HepG2 (cell line): Measurements from ENCODE around the gene METAP1. TPM values are rescaled to one million over a fixed set of nuclear protein-coding genes. Genes with fewer than 3 reads are reported as not detected.

Source experiments
- ATAC-seq: fragments of 200-7000 bp; cut with Tn5 transposase; 3 replicates; pipeline ENCODE4 v1.9.1; 2020; ENCODE audit warnings: mild to moderate bottlenecking, moderate library complexity
- BruUV-seq: library from RNA; stranded (reverse); fragments of 400-500 nt; replicated peaks from 2 replicates; lab custom pipeline; 2021; lab: Mats Ljungman, UMichigan
- CTCF ChIA-PET: fragments of 300-600 bp; formaldehyde crosslinking; extraction: SDS; loops from one replicate; lab custom pipeline; 2021; ENCODE audit warnings: low total read pairs, inconsistent platforms, low intra/inter-chr PET ratio; lab: Yijun Ruan, JAX
- POLR2A ChIA-PET: fragments of 350-600 bp; sonication (Branson Sonifier 250); formaldehyde crosslinking; loops from one replicate; lab custom pipeline; 2020; ENCODE audit warnings: antibody characterized with exemption, inconsistent platforms; lab: Yijun Ruan, JAX
- DNase-seq: peaks from one replicate; pipeline ENCODE4 v3.0.0-alpha.2; 2015; ENCODE audit warnings: low spot score
- FAIRE-seq: peaks from 3 replicates; lab custom pipeline; 2011; peaks lifted over from hg19 to GRCh38; lab: Jason Lieb, UNC
- H2AFZ ChIP-seq: one replicate; pipeline ENCODE4 v1.6.1; 2011; ENCODE audit warnings: low read length, inconsistent platforms
- H3K27ac ChIP-seq: fragments of 300-600 bp; 3 replicates; pipeline ENCODE4 v1.8.0; 2011; ENCODE audit warnings: mixed run types, mild to moderate bottlenecking, mixed read lengths, low read length, inconsistent platforms; ENCODE audit not compliant: insufficient read depth; ENCODE audit errors: extremely low read length
- H3K27me3 ChIP-seq, 2 experiments: fragments of 200-600 bp in 1 of 2; 2 replicates in 1 of 2; 3 replicates in 1 of 2; pipeline versions ENCODE4 v1.6.0 to v1.8.0; 2011; ENCODE audit warnings: low read length in 2 of 2, mild to moderate bottlenecking in 2 of 2, moderate library complexity in 2 of 2, inconsistent platforms in 1 of 2; ENCODE audit not compliant: insufficient read depth in 2 of 2, control insufficient read depth in 1 of 2
- H3K36me3 ChIP-seq, 2 experiments: fragments of 200-600 bp in 1 of 2; replicated peaks in 1 of 2; 2 replicates in 1 of 2; 3 replicates in 1 of 2; pipeline versions ENCODE4 v1.5.1 to v1.8.0; 2011; ENCODE audit warnings: low read length in 2 of 2, inconsistent platforms in 1 of 2; ENCODE audit not compliant: insufficient read depth in 2 of 2, control insufficient read depth in 1 of 2
- H3K4me1 ChIP-seq: 2 replicates; pipeline ENCODE4 v1.5.1; 2012; ENCODE audit warnings: low read length, inconsistent platforms; ENCODE audit not compliant: insufficient read depth
- H3K4me2 ChIP-seq: 2 replicates; pipeline ENCODE4 v1.6.0; 2011; ENCODE audit warnings: low read depth, low read length, inconsistent platforms
- H3K4me3 ChIP-seq, 3 experiments: fragments of 200-600 bp in 1 of 3; sonication (generic), shearing (Covaris generic) in 1 of 3; replicated peaks in 1 of 3; 2 replicates each; pipeline ENCODE4 v1.5.1; 2011 to 2016; ENCODE audit warnings: low read length in 3 of 3, inconsistent platforms in 2 of 3, low read depth in 2 of 3, mild to moderate bottlenecking in 2 of 3, control low read depth in 1 of 3, mixed read lengths in 1 of 3; ENCODE audit not compliant: insufficient read depth in 1 of 3
- H3K79me2 ChIP-seq: one replicate; pipeline ENCODE4 v1.6.1; 2011; ENCODE audit warnings: low read length, inconsistent platforms; ENCODE audit not compliant: insufficient read depth
- H3K9ac ChIP-seq: 2 replicates; pipeline ENCODE4 v1.6.0; 2011; ENCODE audit warnings: mild to moderate bottlenecking, low read depth, low read length, inconsistent platforms; ENCODE audit not compliant: insufficient read depth
- H3K9me3 ChIP-seq: 2 replicates; pipeline ENCODE4 v1.5.1; 2012; ENCODE audit warnings: mild to moderate bottlenecking, low read length
- H4K20me1 ChIP-seq: 2 replicates; pipeline ENCODE4 v1.6.0; 2011; ENCODE audit warnings: inconsistent platforms, mild to moderate bottlenecking, low read length, moderate library complexity; ENCODE audit not compliant: insufficient read depth
- ATF3 ChIP-seq: sonication (generic); formaldehyde crosslinking; IDR thresholded peaks from 2 replicates; pipeline ENCODE4 v1.4.0; 2020; ENCODE audit warnings: missing genetic modification reagents
- CERS6 ChIP-seq: sonication (generic); formaldehyde crosslinking; IDR thresholded peaks from 2 replicates; pipeline ENCODE4 v1.5.0; 2020; ENCODE audit warnings: missing genetic modification reagents
- FIP1L1 ChIP-seq: fragments of 200-400 bp; formaldehyde crosslinking; IDR thresholded peaks from 2 replicates; pipeline ENCODE4 v1.6.1; 2018; ENCODE audit warnings: low read depth, mild to moderate bottlenecking, low read length, moderate library complexity, borderline replicate concordance; ENCODE audit not compliant: insufficient read depth
- HMGXB4 ChIP-seq, 2 experiments: sonication (generic) in 1 of 2; formaldehyde crosslinking in 1 of 2; IDR thresholded peaks; 2 replicates each; pipeline versions ENCODE4 v1.4.0 to v1.6.1; 2018 to 2020; ENCODE audit warnings: missing genetic modification reagents in 2 of 2, borderline replicate concordance in 1 of 2, low read depth in 1 of 2, mild to moderate bottlenecking in 1 of 2, missing biosample characterization in 1 of 2
- KLF9 ChIP-seq: IDR thresholded peaks from 2 replicates; pipeline ENCODE4 v1.6.1; 2016; ENCODE audit warnings: low read depth
- RNF2 ChIP-seq: fragments of 450-650 bp; conservative IDR thresholded peaks from 2 replicates; pipeline ENCODE4 v1.6.1; 2016; ENCODE audit warnings: low read depth
- SP5 ChIP-seq: IDR thresholded peaks from 2 replicates; pipeline ENCODE4 v1.6.1; 2016; ENCODE audit warnings: low read depth, borderline replicate concordance
- ZBTB25 ChIP-seq: IDR thresholded peaks from 2 replicates; pipeline ENCODE4 v1.6.1; 2018; ENCODE audit warnings: missing genetic modification reagents
- ZFP41 ChIP-seq: sonication (generic); formaldehyde crosslinking; IDR thresholded peaks from 2 replicates; pipeline ENCODE4 v1.4.0; 2020; ENCODE audit warnings: mild to moderate bottlenecking, missing genetic modification reagents, borderline replicate concordance
- ZFP90 ChIP-seq: sonication (generic); formaldehyde crosslinking; IDR thresholded peaks from 2 replicates; pipeline ENCODE4 v1.8.0; 2022; ENCODE audit warnings: missing genetic modification reagents, mild to moderate bottlenecking, inconsistent platforms, borderline replicate concordance
- ZMYM3 ChIP-seq: sonication (generic); formaldehyde crosslinking; IDR thresholded peaks from 2 replicates; pipeline ENCODE4 v1.5.1; 2020; ENCODE audit warnings: mild to moderate bottlenecking, missing genetic modification reagents
- ZNF121 ChIP-seq: sonication (generic); formaldehyde crosslinking; IDR thresholded peaks from 2 replicates; pipeline ENCODE4 v1.5.0; 2020; ENCODE audit warnings: mild to moderate bottlenecking, missing genetic modification reagents
- ZNF136 ChIP-seq: sonication (generic); formaldehyde crosslinking; IDR thresholded peaks from 2 replicates; pipeline ENCODE4 v1.8.1; 2022; ENCODE audit warnings: low read depth, mild to moderate bottlenecking, moderate library complexity, missing genetic modification reagents
- WGBS: methylation state at CpG from one replicate; pipeline ENCODE4 v1.1.6; 2017; ENCODE audit warnings: low lambda C conversion rate; 5-methylcytosine and 5-hydroxymethylcytosine counted together
- in situ Hi-C: cut with HindIII; loops from 2 replicates; pipeline ENCODE4 v1.10.0; 2017; ENCODE audit warnings: low pct_unique_long_range_greater_than_20kb; ENCODE audit not compliant: extremely low pct_ligation_motif_present
- intact Hi-C: fragments of 100-400 bp; cut with micrococcal nuclease; formaldehyde crosslinking; loops from one replicate; pipeline ENCODE4 v1.10.0; 2022; ENCODE audit not compliant: unreplicated experiment
- polyA plus RNA-seq, 8 experiments: library from polyadenylated mRNA; depleted of rRNA in 3 of 8; stranded (reverse) in 7 of 8; unstranded in 1 of 8; fragments of >200 nt; fragmentation: Illumina TruSeq in 4 of 8; extraction: Trizol in 4 of 8; gene quantifications; 2 replicates each; pipeline versions ENCODE4 v1.2.1 to v1.2.3, GENCODE V29; 2011 to 2016; ENCODE audit warnings: low read depth in 4 of 8, missing spikeins in 1 of 8, mixed read lengths in 1 of 8; ENCODE audit not compliant: insufficient read depth in 1 of 8
- total RNA-seq, 5 experiments: library from RNA; depleted of rRNA; stranded (reverse); fragments of >200 nt; fragmentation: Illumina TruSeq; extraction: Trizol; gene quantifications; 2 replicates each; pipeline ENCODE4 v1.2.3, GENCODE V29; 2016; ENCODE audit warnings: low read depth in 1 of 5
- TF ChIP-seq, protein P1 (sequence below): sonication (generic); formaldehyde crosslinking; IDR thresholded peaks from 2 replicates; pipeline ENCODE4 v1.4.0; 2020; ENCODE audit warnings: mild to moderate bottlenecking, missing genetic modification reagents

Gene METAP1
- total and polyA plus RNA-seq, 2 of the 13 experiments (the other 11 are each of a cell fraction or from before 2014, with no cell fraction given): 44.9 to 53.5 TPM

DNA sequence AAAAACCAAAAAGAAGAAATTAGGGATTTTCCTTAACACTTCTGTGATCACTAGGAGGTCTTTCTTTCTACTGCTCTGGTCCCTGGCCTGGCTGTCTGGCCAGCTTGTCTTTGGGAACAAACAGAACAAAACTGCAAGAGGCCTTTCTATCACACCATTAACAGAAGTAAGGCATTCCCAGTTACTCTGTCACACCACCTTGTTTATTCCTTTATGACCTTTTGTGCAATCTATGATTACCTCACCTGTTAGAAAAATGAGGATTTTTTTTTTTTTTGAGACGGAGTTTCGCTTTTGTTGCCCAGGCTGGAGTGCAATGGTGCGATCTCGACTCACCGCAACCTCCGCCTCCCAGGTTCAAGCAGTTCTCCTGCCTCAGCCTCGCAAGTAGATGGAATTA, 3.0 kb downstream of the METAP1 start:
- Histone ChIP-seq H2AFZ (no peak overlapping the region), H3K4me1 (peaks cover 56% of the 10 kb centered on the region), H3K9ac (no peak overlapping the region), H3K36me3 (no peaks in the 10 kb centered on the region), H3K9me3 (no peaks in the 10 kb centered on the region), H3K27ac (no peak overlapping the region), H3K79me2 (peaks cover 74% of the 10 kb centered on the region), H3K4me3 (no peak overlapping the region), H3K27me3 (no peaks in the 10 kb centered on the region; a peak in 1 of 5 replicates), H3K4me2 (no peak overlapping the region; the same call in 1 of the 2 replicates), H4K20me1 (peaks cover 49% of the 10 kb centered on the region)
- in situ Hi-C loops (loop anchor here (5.0 kb wide), 1 partner anchor 49 kb away; no protein-coding TSS in a partner anchor), intact Hi-C loops (no loop called here)
- ChIA-PET POLR2A (interaction anchor here (0.8 kb wide), 1 partner anchor 90 kb away, joined by 4 read pairs; the partner anchor contains the start of gene ADH5), CTCF (no interaction called here)
- FAIRE-seq: no peak
- no peak for TF ChIP-seq ZFP41 (CRISPR knock-in tag)
- TF ChIP-seq ZBTB25 (CRISPR knock-in tag): no peak
- no TSS peak for BruUV-seq
- 97% methylated on average over 7 of the region's 7 CpGs for WGBS
- no peak for ATAC-seq
- no peak for DNase-seq

DNA sequence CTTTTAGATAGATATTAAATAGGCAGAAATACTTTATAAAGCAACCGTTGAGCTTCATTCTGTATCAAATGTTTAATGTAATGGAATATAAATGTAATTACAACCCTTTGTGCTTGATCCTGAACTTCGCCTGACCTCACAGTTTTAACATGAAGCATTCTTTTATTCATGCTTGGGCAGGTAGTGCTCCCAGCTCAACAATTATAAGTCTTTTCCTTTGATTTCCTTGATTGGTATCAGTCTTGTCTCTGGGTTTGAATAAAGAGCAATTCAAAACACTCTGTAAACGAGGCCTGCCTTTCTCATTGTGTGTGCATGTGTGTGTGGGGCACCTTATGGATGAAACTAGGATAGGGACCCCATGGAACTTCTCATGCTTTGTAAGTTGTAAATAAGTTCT, 6.8 kb downstream of the METAP1 start:
- intact Hi-C loops: no loop called here
- H3K27ac ChIP-seq: no peak overlapping the region
- H3K27me3 ChIP-seq: no peaks in the 10 kb centered on the region
- H3K9ac ChIP-seq: no peak overlapping the region
- no peak overlapping the region for H3K4me2 ChIP-seq
- POLR2A ChIA-PET: no interaction called here
- CTCF ChIA-PET: no interaction called here
- no peak overlapping the region for H3K4me3 ChIP-seq
- peaks cover 53% of the 10 kb centered on the region for H3K4me1 ChIP-seq
- H2AFZ ChIP-seq: no peak overlapping the region
- no peaks in the 10 kb centered on the region for H3K9me3 ChIP-seq
- no peak for DNase-seq
- BruUV-seq: no TSS peak
- in situ Hi-C loops: no loop called here
- no peak for FAIRE-seq
- peaks cover 98% of the 10 kb centered on the region for H3K79me2 ChIP-seq
- no peak for ATAC-seq
- H3K36me3 ChIP-seq: peaks cover 0 to 4% of the 10 kb centered on the region in 2 experiments; a peak in 1 of 5 replicates
- 88% methylated on average over 3 of the region's 3 CpGs for WGBS
- peaks cover 52% of the 10 kb centered on the region for H4K20me1 ChIP-seq
- TF ChIP-seq, protein P1, sequence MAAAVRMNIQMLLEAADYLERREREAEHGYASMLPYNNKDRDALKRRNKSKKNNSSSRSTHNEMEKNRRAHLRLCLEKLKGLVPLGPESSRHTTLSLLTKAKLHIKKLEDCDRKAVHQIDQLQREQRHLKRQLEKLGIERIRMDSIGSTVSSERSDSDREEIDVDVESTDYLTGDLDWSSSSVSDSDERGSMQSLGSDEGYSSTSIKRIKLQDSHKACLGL (CRISPR knock-in tag): no peak
- no peak for TF ChIP-seq ZFP90 (CRISPR knock-in tag)
- TF ChIP-seq ZMYM3: no peak
- no peak for TF ChIP-seq FIP1L1
- TF ChIP-seq ZNF136 (CRISPR knock-in tag): no peak
- no peak for TF ChIP-seq ATF3 (CRISPR knock-in tag)
- no peak for TF ChIP-seq ZNF121 (CRISPR knock-in tag)
- TF ChIP-seq HMGXB4 (CRISPR knock-in tag; IDR thresholded peaks at IDR 0.05; ENCODE audit: borderline replicate concordance in 1 of 2, low read depth in 1 of 2): no peak
- no peak for TF ChIP-seq RNF2
- no peak for TF ChIP-seq SP5 (CRISPR knock-in tag)
- TF ChIP-seq CERS6 (CRISPR knock-in tag): no peak
- TF ChIP-seq KLF9 (CRISPR knock-in tag): no peak
